SK-N-SH (cell line): ENCODE data around the gene TXNRD2.

Experiments
- CTCF ChIP-seq: fragments of 200-600 bp; sonication (generic); IDR thresholded peaks from 2 replicates; pipeline ENCODE4 v1.6.1; 2017; ENCODE audit warnings: antibody characterized with exemption, mild to moderate bottlenecking, moderate library complexity
- MXI1 ChIP-seq: IDR thresholded peaks from 2 replicates; pipeline ENCODE4 v1.6.1; 2012; ENCODE audit warnings: mild to moderate bottlenecking, low read depth, low read length, improper control_type of control experiment
- POLR2AphosphoS5 ChIP-seq: IDR thresholded peaks from 2 replicates; pipeline ENCODE4 v1.6.1; 2012; ENCODE audit warnings: low read depth, low read length
- SMC3 ChIP-seq: IDR thresholded peaks from 2 replicates; pipeline ENCODE4 v1.6.1; 2012; ENCODE audit warnings: low read depth, low read length, improper control_type of control experiment

DNA sequence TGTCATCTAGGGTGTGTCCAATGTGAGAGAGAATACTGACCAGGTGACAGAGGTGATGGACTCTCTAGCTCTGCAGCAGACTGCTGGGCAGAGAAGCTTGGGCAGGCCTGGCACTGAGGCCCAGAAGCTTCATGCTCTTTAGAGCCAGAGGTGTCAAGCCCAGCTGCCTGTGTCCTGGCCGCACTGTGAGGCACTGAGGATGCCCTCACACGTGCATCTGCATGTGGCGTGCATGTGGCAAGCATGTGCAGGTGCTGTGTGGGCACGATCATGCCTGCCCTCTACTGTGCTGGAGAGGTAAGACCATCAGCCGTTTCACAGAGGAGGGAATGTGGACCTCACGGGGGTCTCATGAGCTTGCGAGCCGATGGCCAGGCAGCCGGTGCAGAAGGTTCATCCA, 15.8 kb upstream of the TXNRD2 start:
- TF ChIP-seq POLR2AphosphoS5 (no peak), MXI1 (no peak), CTCF (no peak), SMC3 (no peak)
